ENCODE results near the gene EXOC4.

Gene EXOC4

DNA sequence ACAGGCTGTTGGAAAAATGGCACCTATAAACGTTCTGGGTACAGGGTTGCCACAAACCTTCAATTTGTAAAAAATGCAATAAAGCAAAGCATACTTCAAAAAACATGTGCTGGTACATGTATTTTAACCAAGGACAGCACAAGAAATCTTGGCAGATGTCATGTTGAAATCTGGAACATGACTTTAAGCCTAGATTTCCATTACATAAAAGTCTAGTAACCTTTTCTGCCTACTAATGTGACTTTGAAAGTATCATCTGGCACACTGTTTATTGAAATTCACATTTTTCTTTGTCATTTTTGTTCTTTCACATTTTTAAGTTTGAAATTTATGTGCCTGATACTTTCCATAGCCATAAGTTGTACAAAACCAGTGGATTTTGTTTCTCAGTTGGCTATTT is 296.8 kb downstream of the EXOC4 start:
- H3K4me3 ChIP-seq (ENCODE audit: insufficient read depth, low read depth, low read length) = no peak overlapping the region
- no peaks in the 10 kb centered on the region for H3K4me1 ChIP-seq (ENCODE audit: control insufficient read depth, insufficient read depth, low read length)
- no peaks in the 10 kb centered on the region for H3K27me3 ChIP-seq (ENCODE audit: control insufficient read depth, insufficient read depth, low read length, poor library complexity, severe bottlenecking)
- H3K36me3 ChIP-seq (ENCODE audit: control insufficient read depth, insufficient read depth, low read length) = no peaks in the 10 kb centered on the region
- WGBS, 2 experiments = 78 to 83% methylated on average over 1 of the region's 1 CpG
- H3K27ac ChIP-seq (ENCODE audit: insufficient read depth, low read depth, low read length, poor library complexity, severe bottlenecking) = no peak overlapping the region
- H3K9me3 ChIP-seq (ENCODE audit: control insufficient read depth, low read length) = no peaks in the 10 kb centered on the region

GRCh38 chr7:133550145-133550544 is 297.3 kb downstream of the EXOC4 start:
- H3K36me3 ChIP-seq (ENCODE audit: control insufficient read depth, insufficient read depth, low read length) = no peaks in the 10 kb centered on the region
- WGBS, 2 experiments = 80 to 90% methylated on average over 1 to 2 of the region's 3 CpGs
- no peak overlapping the region for H3K27ac ChIP-seq (ENCODE audit: insufficient read depth, low read depth, low read length, poor library complexity, severe bottlenecking)
- H3K4me1 ChIP-seq (ENCODE audit: control insufficient read depth, insufficient read depth, low read length) = no peaks in the 10 kb centered on the region
- no peak overlapping the region for H3K4me3 ChIP-seq (ENCODE audit: insufficient read depth, low read depth, low read length)
- no peaks in the 10 kb centered on the region for H3K9me3 ChIP-seq (ENCODE audit: control insufficient read depth, low read length)
- no peaks in the 10 kb centered on the region for H3K27me3 ChIP-seq (ENCODE audit: control insufficient read depth, insufficient read depth, low read length, poor library complexity, severe bottlenecking)

DNA sequence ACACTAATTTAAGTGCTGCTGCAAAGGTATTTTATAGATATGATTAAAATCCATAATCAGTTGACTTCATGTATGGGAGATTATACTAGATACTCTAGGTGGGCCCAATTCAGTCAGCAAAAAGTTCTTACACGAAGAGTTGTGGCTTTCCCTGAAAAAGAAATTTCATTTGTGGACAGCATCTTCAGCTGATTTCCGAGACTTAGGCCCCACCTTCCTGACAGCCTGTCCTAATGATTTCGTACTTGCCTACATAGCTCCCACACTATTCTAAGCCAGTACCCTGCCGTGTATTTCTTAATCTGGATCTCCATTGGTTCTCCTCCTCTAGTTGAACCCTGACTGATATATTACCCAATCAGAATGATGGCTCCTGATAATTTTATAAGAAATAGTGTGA is 297.9 kb downstream of the EXOC4 start:
- Histone ChIP-seq H3K9me3 (ENCODE audit: control insufficient read depth, low read length) (no peaks in the 10 kb centered on the region), H3K36me3 (ENCODE audit: control insufficient read depth, insufficient read depth, low read length) (no peaks in the 10 kb centered on the region), H3K4me3 (ENCODE audit: insufficient read depth, low read depth, low read length) (no peak overlapping the region), H3K27ac (ENCODE audit: insufficient read depth, low read depth, low read length, poor library complexity, severe bottlenecking) (no peak overlapping the region), H3K27me3 (ENCODE audit: control insufficient read depth, insufficient read depth, low read length, poor library complexity, severe bottlenecking) (no peaks in the 10 kb centered on the region), H3K4me1 (ENCODE audit: control insufficient read depth, insufficient read depth, low read length) (no peaks in the 10 kb centered on the region)
- WGBS, 2 experiments = 91 to 94% methylated on average over 4 of the region's 4 CpGs

DNA sequence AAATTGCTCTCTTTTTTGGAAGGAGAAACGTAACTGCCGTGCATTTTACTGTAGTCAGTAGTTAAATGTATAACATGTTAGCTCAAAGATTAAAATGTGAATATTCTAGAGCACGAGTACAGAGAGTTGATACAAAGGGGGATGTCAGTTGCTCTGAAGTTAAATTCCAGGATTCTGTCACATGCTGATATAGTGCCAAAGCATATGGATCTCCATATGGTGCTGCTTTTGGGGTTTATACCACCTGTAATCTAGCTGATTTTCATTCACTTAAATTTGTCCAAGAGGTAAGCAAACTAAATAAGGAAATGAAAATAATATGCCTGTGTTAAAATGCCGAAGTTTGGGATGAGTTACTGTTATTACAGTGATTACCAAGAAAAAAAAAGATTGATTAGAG is 298.6 kb downstream of the EXOC4 start:
- 94 to 95% methylated on average over 4 of the region's 4 CpGs for WGBS, 2 experiments
- Histone ChIP-seq H3K27ac (ENCODE audit: insufficient read depth, low read depth, low read length, poor library complexity, severe bottlenecking) (no peak overlapping the region), H3K9me3 (ENCODE audit: control insufficient read depth, low read length) (no peaks in the 10 kb centered on the region), H3K4me1 (ENCODE audit: control insufficient read depth, insufficient read depth, low read length) (no peaks in the 10 kb centered on the region), H3K36me3 (ENCODE audit: control insufficient read depth, insufficient read depth, low read length) (no peaks in the 10 kb centered on the region), H3K27me3 (ENCODE audit: control insufficient read depth, insufficient read depth, low read length, poor library complexity, severe bottlenecking) (no peaks in the 10 kb centered on the region), H3K4me3 (ENCODE audit: insufficient read depth, low read depth, low read length) (no peak overlapping the region)

DNA sequence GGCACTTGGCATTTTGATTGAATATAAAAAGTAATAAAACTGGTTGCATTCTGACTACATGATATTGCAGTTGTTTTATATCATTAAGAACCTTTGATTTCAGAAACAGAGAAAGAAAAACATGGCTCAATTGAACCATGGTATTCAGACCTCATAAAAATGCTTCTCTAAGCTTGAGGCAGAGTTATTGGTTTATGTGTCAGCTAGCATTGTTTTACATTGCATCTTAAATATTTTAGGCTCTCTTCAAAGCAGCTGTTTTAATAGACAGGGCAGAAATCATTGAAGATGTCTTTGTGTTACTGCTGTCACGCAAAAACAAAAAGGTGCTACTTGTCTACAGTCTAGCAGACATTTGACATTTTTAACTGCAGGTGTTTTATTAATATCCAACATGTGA is 299.2 kb downstream of the EXOC4 start:
- Histone ChIP-seq H3K27ac (ENCODE audit: insufficient read depth, low read depth, low read length, poor library complexity, severe bottlenecking) (no peak overlapping the region), H3K4me3 (ENCODE audit: insufficient read depth, low read depth, low read length) (no peak overlapping the region), H3K4me1 (ENCODE audit: control insufficient read depth, insufficient read depth, low read length) (no peaks in the 10 kb centered on the region), H3K27me3 (ENCODE audit: control insufficient read depth, insufficient read depth, low read length, poor library complexity, severe bottlenecking) (no peaks in the 10 kb centered on the region), H3K36me3 (ENCODE audit: control insufficient read depth, insufficient read depth, low read length) (no peaks in the 10 kb centered on the region), H3K9me3 (ENCODE audit: control insufficient read depth, low read length) (no peaks in the 10 kb centered on the region)
- WGBS, 2 experiments = 100% methylated on average over 1 of the region's 1 CpG; no CpG with 5 or more reads in 1 of the 2 experiments

GRCh38 chr7:133554330-133554729 is 301.5 kb downstream of the EXOC4 start:
- H3K9me3 ChIP-seq (ENCODE audit: control insufficient read depth, low read length) = no peaks in the 10 kb centered on the region
- H3K4me3 ChIP-seq (ENCODE audit: insufficient read depth, low read depth, low read length) = no peak overlapping the region
- H3K36me3 ChIP-seq (ENCODE audit: control insufficient read depth, insufficient read depth, low read length) = no peaks in the 10 kb centered on the region
- no peak overlapping the region for H3K27ac ChIP-seq (ENCODE audit: insufficient read depth, low read depth, low read length, poor library complexity, severe bottlenecking)
- no peaks in the 10 kb centered on the region for H3K4me1 ChIP-seq (ENCODE audit: control insufficient read depth, insufficient read depth, low read length)
- 88 to 92% methylated on average over 2 of the region's 2 CpGs for WGBS, 2 experiments
- no peaks in the 10 kb centered on the region for H3K27me3 ChIP-seq (ENCODE audit: control insufficient read depth, insufficient read depth, low read length, poor library complexity, severe bottlenecking)

DNA sequence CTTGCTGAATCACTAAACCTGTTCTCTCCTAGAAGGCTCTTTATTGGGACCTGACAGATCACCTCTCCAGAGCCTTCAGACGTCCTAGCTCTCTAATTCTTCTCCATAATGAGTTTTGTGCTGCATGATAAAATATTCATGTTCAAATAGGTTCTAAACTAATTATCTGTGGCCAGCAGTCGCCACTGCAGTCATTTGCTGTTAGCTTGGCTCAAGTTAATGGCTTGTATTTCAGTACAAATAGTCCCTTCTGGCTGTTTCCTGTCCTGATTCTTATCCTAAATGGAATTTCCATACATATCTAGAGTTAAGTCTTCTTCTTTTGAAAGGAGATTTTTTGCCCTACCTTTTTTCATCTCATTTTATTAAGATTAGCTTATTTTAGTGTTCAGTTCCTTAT is 303.2 kb downstream of the EXOC4 start:
- Histone ChIP-seq H3K36me3 (ENCODE audit: control insufficient read depth, insufficient read depth, low read length) (no peaks in the 10 kb centered on the region), H3K4me1 (ENCODE audit: control insufficient read depth, insufficient read depth, low read length) (no peaks in the 10 kb centered on the region), H3K4me3 (ENCODE audit: insufficient read depth, low read depth, low read length) (no peak overlapping the region), H3K9me3 (ENCODE audit: control insufficient read depth, low read length) (no peaks in the 10 kb centered on the region), H3K27ac (ENCODE audit: insufficient read depth, low read depth, low read length, poor library complexity, severe bottlenecking) (no peak overlapping the region), H3K27me3 (ENCODE audit: control insufficient read depth, insufficient read depth, low read length, poor library complexity, severe bottlenecking) (no peaks in the 10 kb centered on the region)
- WGBS, 2 experiments = 0 to 39% methylated on average over 1 to 2 of the region's 2 CpGs

GRCh38 chr7:133556553-133556952 is 303.7 kb downstream of the EXOC4 start:
- no peaks in the 10 kb centered on the region for H3K27me3 ChIP-seq (ENCODE audit: control insufficient read depth, insufficient read depth, low read length, poor library complexity, severe bottlenecking)
- 91 to 96% methylated on average over 6 of the region's 6 CpGs for WGBS, 2 experiments
- H3K4me1 ChIP-seq (ENCODE audit: control insufficient read depth, insufficient read depth, low read length) = no peaks in the 10 kb centered on the region
- H3K4me3 ChIP-seq (ENCODE audit: insufficient read depth, low read depth, low read length) = no peak overlapping the region
- H3K36me3 ChIP-seq (ENCODE audit: control insufficient read depth, insufficient read depth, low read length) = no peaks in the 10 kb centered on the region
- no peak overlapping the region for H3K27ac ChIP-seq (ENCODE audit: insufficient read depth, low read depth, low read length, poor library complexity, severe bottlenecking)
- no peaks in the 10 kb centered on the region for H3K9me3 ChIP-seq (ENCODE audit: control insufficient read depth, low read length)

GRCh38 chr7:133560900-133561299 is 308.0 kb downstream of the EXOC4 start:
- WGBS, 2 experiments = 92 to 97% methylated on average over 2 of the region's 2 CpGs

DNA sequence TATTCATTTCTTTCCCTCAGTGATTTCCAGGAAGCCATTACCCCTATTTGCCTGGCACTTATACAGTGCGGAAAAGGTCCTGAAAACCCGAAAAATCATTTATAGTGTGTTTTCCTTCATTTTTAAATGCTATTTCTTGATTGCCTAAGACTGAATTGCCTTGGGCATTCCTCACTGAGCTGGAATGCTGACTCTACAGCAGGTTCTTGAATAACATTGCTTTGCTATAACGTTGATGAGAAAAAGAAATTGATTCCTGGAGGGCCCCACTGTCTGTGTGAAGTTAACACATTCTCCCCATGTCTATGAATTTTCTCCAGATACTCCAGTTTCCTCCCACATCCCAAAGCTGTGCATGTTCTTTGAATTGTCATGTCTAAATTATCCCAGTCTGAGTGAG is 308.5 kb downstream of the EXOC4 start:
- Histone ChIP-seq H3K4me3 (ENCODE audit: insufficient read depth, low read depth, low read length) (no peak overlapping the region), H3K9me3 (ENCODE audit: control insufficient read depth, low read length) (no peaks in the 10 kb centered on the region), H3K36me3 (ENCODE audit: control insufficient read depth, insufficient read depth, low read length) (no peaks in the 10 kb centered on the region), H3K4me1 (ENCODE audit: control insufficient read depth, insufficient read depth, low read length) (no peaks in the 10 kb centered on the region), H3K27ac (ENCODE audit: insufficient read depth, low read depth, low read length, poor library complexity, severe bottlenecking) (no peak overlapping the region), H3K27me3 (ENCODE audit: control insufficient read depth, insufficient read depth, low read length, poor library complexity, severe bottlenecking) (no peaks in the 10 kb centered on the region)
- WGBS, 2 experiments = 88 to 96% methylated on average over 3 of the region's 3 CpGs

More at GRCh38 chr7:133560900-133561299, 308.0 kb downstream of the EXOC4 start:
- Histone ChIP-seq H3K27me3 (ENCODE audit: control insufficient read depth, insufficient read depth, low read length, poor library complexity, severe bottlenecking) (no peaks in the 10 kb centered on the region), H3K9me3 (ENCODE audit: control insufficient read depth, low read length) (no peaks in the 10 kb centered on the region), H3K4me1 (ENCODE audit: control insufficient read depth, insufficient read depth, low read length) (no peaks in the 10 kb centered on the region), H3K4me3 (ENCODE audit: insufficient read depth, low read depth, low read length) (no peak overlapping the region), H3K27ac (ENCODE audit: insufficient read depth, low read depth, low read length, poor library complexity, severe bottlenecking) (no peak overlapping the region), H3K36me3 (ENCODE audit: control insufficient read depth, insufficient read depth, low read length) (no peaks in the 10 kb centered on the region)

DNA sequence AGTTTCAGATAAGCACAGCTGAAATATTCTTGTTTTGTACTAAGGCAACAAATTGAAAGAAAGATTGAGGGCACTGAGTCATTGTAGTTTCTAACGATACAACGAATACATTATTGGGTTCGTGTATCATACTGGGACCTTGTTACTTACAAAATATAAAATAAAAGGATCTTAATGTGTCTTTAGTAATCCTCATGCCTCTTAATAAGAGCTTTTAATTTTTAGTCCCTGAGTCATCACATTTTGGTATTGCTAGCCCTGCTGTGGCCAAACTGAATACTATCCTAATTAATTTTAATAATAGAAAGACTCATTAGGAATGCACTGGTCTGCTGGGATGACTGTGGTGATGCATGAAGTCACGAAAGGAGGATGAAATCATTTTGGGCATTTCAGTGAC is 309.7 kb downstream of the EXOC4 start:
- Histone ChIP-seq H3K9me3 (ENCODE audit: control insufficient read depth, low read length) (no peaks in the 10 kb centered on the region), H3K4me3 (ENCODE audit: insufficient read depth, low read depth, low read length) (no peak overlapping the region), H3K4me1 (ENCODE audit: control insufficient read depth, insufficient read depth, low read length) (no peaks in the 10 kb centered on the region), H3K27ac (ENCODE audit: insufficient read depth, low read depth, low read length, poor library complexity, severe bottlenecking) (no peak overlapping the region), H3K27me3 (ENCODE audit: control insufficient read depth, insufficient read depth, low read length, poor library complexity, severe bottlenecking) (no peaks in the 10 kb centered on the region), H3K36me3 (ENCODE audit: control insufficient read depth, insufficient read depth, low read length) (no peaks in the 10 kb centered on the region)
- 90 to 98% methylated on average over 4 of the region's 4 CpGs for WGBS, 2 experiments
